ENCODE data around the gene ABCA13. TPM values are rescaled to one million over a fixed set of nuclear protein-coding genes. Genes with fewer than 3 reads are reported as not detected.

The ABCA13 gene
- total and polyA plus RNA-seq, 2 donors (not counting 3 experiments of a cell fraction or from before 2014, with no cell fraction given): 0.01 to 0.11 TPM

- Histone ChIP-seq H3K79me2 (ENCODE audit: control insufficient read depth, insufficient read depth, low read length) (no peaks in the 10 kb centered on the region), H3K4me2 (ENCODE audit: insufficient read depth, low read length) (no peak overlapping the region), H3K36me3 (ENCODE audit: control insufficient read depth in 2 of 2, extremely low read depth in 1 of 2, insufficient read depth in 2 of 2, low read length in 2 of 2) (no peaks in the 10 kb centered on the region), H2AFZ (ENCODE audit: low read depth, low read length) (no peak overlapping the region), H3K27ac (ENCODE audit: insufficient read depth, low read depth, low read length) (no peak overlapping the region), H3K9me3 (replicated peaks; ENCODE audit: control insufficient read depth, insufficient read depth, low read length) (no peaks in the 10 kb centered on the region), H3K4me3 (replicated peaks in 1 of 3; ENCODE audit: insufficient read depth in 1 of 3, low read depth in 1 of 3, low read length in 3 of 3) (no peak overlapping the region), H4K20me1 (replicated peaks; ENCODE audit: control insufficient read depth, extremely low read depth, insufficient read depth, low read length) (no peaks in the 10 kb centered on the region), H3K4me1 (ENCODE audit: control insufficient read depth, extremely low read depth, insufficient read depth, low read length) (peaks cover 20% of the 10 kb centered on the region), H3K9ac (replicated peaks; ENCODE audit: extremely low read depth, insufficient read depth, low read length) (no peak overlapping the region), H3K27me3 (ENCODE audit: control insufficient read depth in 2 of 2, insufficient read depth in 2 of 2, low read length in 2 of 2) (no peaks in the 10 kb centered on the region), H3K9me1 (replicated peaks; ENCODE audit: control insufficient read depth, extremely low read depth, insufficient read depth, low read length) (no peaks in the 10 kb centered on the region)
- FAIRE-seq (no peak), DNase-seq (ENCODE audit: low read depth, low spot score) (no peak)
- dilution Hi-C loops (cut with MboI; ENCODE audit: extremely low pct_ligation_motif_present, low sequenced_read_pairs) (no loop called here), intact Hi-C loops (cut with micrococcal nuclease) (no loop called here)
- CTCF ChIA-PET: interaction anchor here (1.0 to 1.5 kb wide), 4 partner anchors 8 to 123 kb away, joined by 3 to 5 read pairs (median 4); no protein-coding TSS in a partner anchor
- no TSS peak for BruUV-seq (replicated peaks)
- TF ChIP-seq CTCF (IDR thresholded peaks at IDR 0.05; ENCODE audit: extremely low read depth in 1 of 2, insufficient read depth in 1 of 2, low read depth in 1 of 2, low read length in 2 of 2): no peak
- no peak for TF ChIP-seq EZH2 (IDR thresholded peaks at IDR 0.05; ENCODE audit: borderline replicate concordance, low read depth, low read length, severe bottlenecking)
- TF ChIP-seq MAX (IDR thresholded peaks at IDR 0.05; ENCODE audit: insufficient read depth, insufficient read length): no peak
- no peak for TF ChIP-seq GATA2 (IDR thresholded peaks at IDR 0.05; ENCODE audit: insufficient read depth, insufficient read length, low read depth, low read length)
- no peak for TF ChIP-seq MYC (IDR thresholded peaks at IDR 0.05; ENCODE audit: low read depth, low read length)
- no peak for TF ChIP-seq FOS (IDR thresholded peaks at IDR 0.05; ENCODE audit: borderline replicate concordance, insufficient read depth, low read length)
- TF ChIP-seq POLR2A (IDR thresholded peaks at IDR 0.05; ENCODE audit: low read depth, low read length): no peak
- no peak for TF ChIP-seq POLR2AphosphoS5 (IDR thresholded peaks at IDR 0.05; ENCODE audit: insufficient read depth, low read depth, low read length)
- TF ChIP-seq JUN (IDR thresholded peaks at IDR 0.05; ENCODE audit: borderline replicate concordance, insufficient read depth, insufficient read length, low read depth): no peak
- POLR2A ChIA-PET: no interaction called here
Observed at GRCh38 chr7:48176356-48176893, 5.2 kb downstream of the ABCA13 start.
